ENCODE measurements around the gene AP2A1. TPM values are rescaled to one million over a fixed set of nuclear protein-coding genes. Genes with fewer than 3 reads are reported as not detected.
A peak's percentile ranks its signal among the peaks of the same experiment; 100 is the strongest.

AP2A1 gene
- total RNA-seq, 1 donor from 2014 or later, result 96.7 TPM

DNA sequence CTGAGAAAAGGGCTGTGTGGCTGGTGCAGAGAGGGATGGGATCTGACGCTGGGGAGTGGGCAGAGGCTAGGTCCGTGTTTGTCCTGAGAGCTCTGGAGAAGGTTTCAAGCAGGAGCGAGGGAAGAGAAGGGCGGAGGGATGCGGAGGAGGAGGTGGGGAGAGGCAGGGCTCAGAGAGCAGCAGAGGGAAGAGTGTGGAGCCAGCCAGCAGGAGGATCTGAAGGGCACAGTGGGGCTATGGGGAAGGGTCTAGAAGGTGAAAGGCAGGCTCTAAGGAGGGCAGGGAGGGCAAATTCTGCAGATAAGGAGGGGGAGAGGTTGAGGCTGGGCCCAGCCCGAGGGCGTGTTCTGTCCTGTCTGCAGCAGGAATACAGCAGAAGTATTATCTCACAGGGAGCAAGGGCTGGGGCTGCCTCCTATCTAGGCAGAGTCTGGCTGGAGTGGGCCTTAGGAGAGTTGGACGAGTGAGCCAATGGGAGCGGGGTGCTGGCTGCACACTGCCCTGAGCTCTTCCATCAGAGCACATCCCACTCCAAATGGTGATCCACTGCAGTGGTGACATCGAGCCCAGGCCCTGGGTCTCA lies 6.1 kb downstream of the AP2A1 start:
- Mint-ChIP-seq H3K27ac (ENCODE audit: unreplicated experiment) (peak overlapping the region; percentile 35), H3K4me3 (peak overlapping the region; percentile 41), H3K36me3 (ENCODE audit: low read depth) (no peaks in the 10 kb centered on the region), H3K9me3 (no peaks in the 10 kb centered on the region), H3K4me1 (peaks cover 22% of the 10 kb centered on the region), H3K27me3 (ENCODE audit: low read depth) (no peaks in the 10 kb centered on the region)
- TF ChIP-seq, protein P1, sequence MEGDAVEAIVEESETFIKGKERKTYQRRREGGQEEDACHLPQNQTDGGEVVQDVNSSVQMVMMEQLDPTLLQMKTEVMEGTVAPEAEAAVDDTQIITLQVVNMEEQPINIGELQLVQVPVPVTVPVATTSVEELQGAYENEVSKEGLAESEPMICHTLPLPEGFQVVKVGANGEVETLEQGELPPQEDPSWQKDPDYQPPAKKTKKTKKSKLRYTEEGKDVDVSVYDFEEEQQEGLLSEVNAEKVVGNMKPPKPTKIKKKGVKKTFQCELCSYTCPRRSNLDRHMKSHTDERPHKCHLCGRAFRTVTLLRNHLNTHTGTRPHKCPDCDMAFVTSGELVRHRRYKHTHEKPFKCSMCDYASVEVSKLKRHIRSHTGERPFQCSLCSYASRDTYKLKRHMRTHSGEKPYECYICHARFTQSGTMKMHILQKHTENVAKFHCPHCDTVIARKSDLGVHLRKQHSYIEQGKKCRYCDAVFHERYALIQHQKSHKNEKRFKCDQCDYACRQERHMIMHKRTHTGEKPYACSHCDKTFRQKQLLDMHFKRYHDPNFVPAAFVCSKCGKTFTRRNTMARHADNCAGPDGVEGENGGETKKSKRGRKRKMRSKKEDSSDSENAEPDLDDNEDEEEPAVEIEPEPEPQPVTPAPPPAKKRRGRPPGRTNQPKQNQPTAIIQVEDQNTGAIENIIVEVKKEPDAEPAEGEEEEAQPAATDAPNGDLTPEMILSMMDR (conservative IDR thresholded peaks at IDR 0.05), result no peak
- DNase-seq (ENCODE audit: low read depth, low spot score), result no peak

DNA sequence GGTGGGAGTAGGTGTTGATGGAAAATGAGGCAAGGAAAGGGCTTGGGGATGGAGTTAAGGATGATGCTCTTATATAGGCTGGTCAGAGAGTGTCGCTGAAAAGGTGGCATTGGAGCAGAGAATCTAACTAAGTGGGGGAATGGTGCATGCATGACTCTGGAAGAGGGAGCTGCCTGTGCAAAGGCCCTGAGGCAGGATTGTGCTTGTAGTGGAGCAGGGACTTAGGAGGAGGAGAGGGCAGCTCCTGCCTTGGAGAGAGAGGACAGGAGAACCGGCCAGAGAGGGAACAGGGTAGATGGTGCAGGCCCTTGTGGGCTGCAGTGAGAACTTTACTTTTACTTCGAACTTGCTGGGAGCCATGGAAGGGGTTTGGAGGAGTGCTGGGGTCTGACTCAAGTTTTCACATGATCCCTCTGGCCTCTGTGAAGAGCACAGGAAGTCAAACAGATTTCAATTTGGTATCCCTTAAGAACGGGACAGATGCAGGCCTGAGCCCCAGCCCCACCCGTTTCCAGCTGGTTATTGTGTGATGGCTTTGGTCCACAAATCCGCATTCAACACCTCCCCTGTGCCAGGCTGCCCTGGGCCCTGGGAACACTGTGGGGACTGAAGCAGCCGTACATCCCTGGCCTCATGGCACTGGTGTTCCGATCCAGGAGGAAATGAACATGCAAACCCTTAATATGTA lies 7.0 kb downstream of the AP2A1 start:
- H3K4me3 Mint-ChIP-seq, result peak overlapping the region; percentile 41
- no peak for DNase-seq (ENCODE audit: low read depth, low spot score)
- TF ChIP-seq, protein P1 (conservative IDR thresholded peaks at IDR 0.05), result no peak
- no peak overlapping the region for H3K27ac Mint-ChIP-seq (ENCODE audit: unreplicated experiment)
- no peaks in the 10 kb centered on the region for H3K36me3 Mint-ChIP-seq (ENCODE audit: low read depth)
- H3K27me3 Mint-ChIP-seq (ENCODE audit: low read depth), result no peaks in the 10 kb centered on the region
- H3K4me1 Mint-ChIP-seq, result peaks cover 14% of the 10 kb centered on the region
- no peaks in the 10 kb centered on the region for H3K9me3 Mint-ChIP-seq

DNA sequence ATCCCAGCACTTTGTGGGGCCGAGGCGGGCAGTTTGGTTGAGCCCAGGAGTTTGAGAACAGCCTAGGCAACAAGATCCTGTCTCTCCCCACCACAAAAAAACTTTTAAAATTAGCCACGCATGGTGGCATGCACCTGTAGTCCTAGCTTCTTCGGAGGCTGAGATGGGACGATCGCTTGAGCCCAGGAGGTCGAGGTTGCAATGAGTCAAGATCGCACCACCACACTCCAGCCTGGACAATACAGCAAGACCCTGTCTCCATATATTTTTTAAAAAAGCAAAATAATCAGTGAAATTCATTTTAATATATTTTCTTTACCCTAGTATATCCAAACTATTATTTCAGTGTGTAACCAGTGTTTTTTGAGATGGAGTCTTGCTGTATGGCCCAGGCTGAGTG lies 8.2 kb downstream of the AP2A1 start:
- DNase-seq (ENCODE audit: low read depth, low spot score), result no peak
- H3K27ac Mint-ChIP-seq (ENCODE audit: unreplicated experiment), result no peak overlapping the region
- peaks cover 11% of the 10 kb centered on the region for H3K4me1 Mint-ChIP-seq
- H3K9me3 Mint-ChIP-seq, result no peaks in the 10 kb centered on the region
- no peaks in the 10 kb centered on the region for H3K27me3 Mint-ChIP-seq (ENCODE audit: low read depth)
- TF ChIP-seq, protein P1 (conservative IDR thresholded peaks at IDR 0.05), result no peak
- no peaks in the 10 kb centered on the region for H3K36me3 Mint-ChIP-seq (ENCODE audit: low read depth)
- no peak overlapping the region for H3K4me3 Mint-ChIP-seq

DNA sequence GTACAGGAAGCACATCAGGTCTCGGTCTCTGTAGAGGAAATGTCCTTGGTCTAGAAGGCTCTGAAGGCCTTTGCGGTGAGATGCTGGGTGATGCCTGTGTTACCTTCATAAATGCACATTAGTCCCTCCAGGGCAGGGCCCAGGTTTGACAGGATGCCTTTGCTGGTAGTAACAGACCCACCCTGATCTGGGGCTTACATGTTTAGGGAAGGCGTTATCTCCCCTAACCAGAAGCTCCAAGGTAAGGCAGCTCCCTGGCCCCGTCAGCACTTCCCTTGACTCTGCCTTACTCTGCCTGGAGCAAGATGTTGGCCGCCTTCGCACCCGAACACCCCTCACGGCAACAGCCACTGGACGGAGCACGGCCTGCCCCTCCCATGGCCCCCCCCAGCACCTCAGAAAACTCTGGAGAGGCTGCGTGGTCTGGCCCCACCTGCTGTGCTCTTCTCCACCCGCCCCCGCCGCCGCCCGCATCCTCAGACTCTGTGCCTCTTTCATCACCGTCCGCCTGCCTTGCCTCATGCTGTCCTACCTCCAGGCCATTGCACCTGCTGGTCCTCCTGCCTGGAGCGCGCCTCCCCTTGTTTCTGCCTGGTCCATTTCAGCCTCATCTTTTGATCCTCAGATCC lies 9.1 kb downstream of the AP2A1 start:
- H3K36me3 Mint-ChIP-seq (ENCODE audit: low read depth), result peaks cover under 1% of the 10 kb centered on the region
- H3K27me3 Mint-ChIP-seq (ENCODE audit: low read depth), result no peaks in the 10 kb centered on the region
- H3K4me3 Mint-ChIP-seq, result no peak overlapping the region
- TF ChIP-seq, protein P1 (conservative IDR thresholded peaks at IDR 0.05), result no peak
- H3K27ac Mint-ChIP-seq (ENCODE audit: unreplicated experiment), result peak overlapping the region; percentile 89
- H3K9me3 Mint-ChIP-seq, result no peaks in the 10 kb centered on the region
- peaks cover 10% of the 10 kb centered on the region for H3K4me1 Mint-ChIP-seq
- no peak for DNase-seq (ENCODE audit: low read depth, low spot score)

DNA sequence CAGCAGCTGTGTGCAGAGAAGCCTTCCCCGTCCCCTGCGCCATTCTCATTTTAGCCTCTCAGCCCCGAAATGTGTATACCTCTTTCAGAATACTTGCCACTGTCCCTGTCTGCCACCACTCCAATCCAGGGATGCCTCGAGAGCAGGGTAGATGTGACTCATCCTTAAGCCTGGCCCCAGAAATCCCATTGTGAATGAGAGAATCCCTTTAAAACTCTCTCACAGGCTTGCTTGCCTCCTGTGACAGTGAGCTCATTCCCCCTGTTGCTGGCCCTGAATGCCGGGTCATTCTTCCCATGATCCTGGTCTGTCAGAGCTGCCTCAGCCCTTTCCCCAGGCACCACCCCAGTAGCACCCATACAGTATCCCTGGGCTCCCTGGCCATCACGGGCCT lies 9.6 kb downstream of the AP2A1 start:
- Mint-ChIP-seq H3K27me3 (ENCODE audit: low read depth) (no peaks in the 10 kb centered on the region), H3K4me3 (no peak overlapping the region), H3K36me3 (ENCODE audit: low read depth) (peaks cover 5% of the 10 kb centered on the region), H3K27ac (ENCODE audit: unreplicated experiment) (peak overlapping the region; percentile 89), H3K9me3 (no peaks in the 10 kb centered on the region), H3K4me1 (peaks cover 12% of the 10 kb centered on the region)
- DNase-seq (ENCODE audit: low read depth, low spot score), result no peak
- TF ChIP-seq, protein P1 (conservative IDR thresholded peaks at IDR 0.05), result no peak

Data from neural crest cell (in vitro differentiated cells).